GM19239 (cell line): Measurements from ENCODE around the gene RPL39L.

Source experiments
- DNase-seq: peaks from one replicate; pipeline ENCODE4 v3.0.0; 2011; ENCODE audit warnings: low spot score; ENCODE audit not compliant: insufficient read length
- FAIRE-seq: peaks from 2 replicates; lab custom pipeline; 2011; peaks lifted over from hg19 to GRCh38; lab: Jason Lieb, UNC

The RPL39L gene

GRCh38 chr3:187102073-187102634 lies 37.1 kb downstream of the RPL39L start:
- FAIRE-seq (no peak), DNase-seq (no peak)

- FAIRE-seq = peak; percentile 59
Measured at GRCh38 chr3:187101184-187102072, 37.9 kb downstream of the RPL39L start.

DNA sequence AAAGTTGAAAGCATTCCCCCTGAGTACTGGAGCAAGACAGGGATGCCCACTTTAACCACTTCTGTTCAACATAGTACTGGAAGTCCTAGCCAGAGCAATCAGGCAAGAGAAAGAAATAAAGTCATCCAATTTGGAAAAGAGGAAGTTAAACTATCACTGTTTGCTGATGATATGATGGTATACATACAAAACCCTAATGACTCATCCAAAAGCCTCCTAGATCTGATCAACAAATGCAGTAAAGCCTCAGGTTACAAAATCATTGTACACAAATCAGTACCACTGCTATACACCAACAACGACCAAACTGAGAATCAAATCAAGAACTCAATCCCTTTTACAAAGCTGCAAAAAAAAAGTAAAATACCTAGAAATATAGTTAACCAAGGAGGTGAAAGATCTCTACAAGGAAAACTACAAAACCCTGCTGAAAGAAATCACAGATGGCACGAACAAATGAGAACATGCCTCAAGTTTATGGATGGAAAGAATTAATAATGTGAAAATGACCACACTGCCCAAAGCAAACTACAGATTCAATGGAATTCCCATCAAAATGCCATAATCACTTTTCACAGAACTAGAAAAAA lies 40.3 kb downstream of the RPL39L start:
- no peak for DNase-seq
- no peak for FAIRE-seq

More at GRCh38 chr3:187101184-187102072, 37.9 kb downstream of the RPL39L start:
- DNase-seq = no peak

- DNase-seq (no peak), FAIRE-seq (no peak)
Measured at GRCh38 chr3:187093320-187093719, 46.0 kb downstream of the RPL39L start.

DNA sequence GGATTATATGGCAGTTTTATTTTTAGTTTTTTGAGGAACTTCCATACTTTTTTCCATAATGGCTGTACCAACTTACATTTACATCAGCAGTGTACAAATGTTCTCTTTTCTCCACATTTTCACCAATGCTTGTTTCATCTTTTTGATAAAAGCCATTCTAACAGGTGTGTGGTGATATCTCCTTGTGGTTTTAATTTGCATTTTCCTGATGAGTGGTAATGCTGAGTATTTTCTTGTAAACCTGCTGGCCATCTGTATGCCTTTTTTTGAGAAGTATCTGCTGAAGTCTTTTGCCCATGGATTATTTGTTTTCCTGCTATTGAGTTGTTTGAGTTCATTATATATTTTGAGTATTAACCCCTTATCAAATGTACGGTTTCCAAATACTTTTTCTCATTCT lies 50.6 kb downstream of the RPL39L start:
- DNase-seq (no peak), FAIRE-seq (no peak)

DNA sequence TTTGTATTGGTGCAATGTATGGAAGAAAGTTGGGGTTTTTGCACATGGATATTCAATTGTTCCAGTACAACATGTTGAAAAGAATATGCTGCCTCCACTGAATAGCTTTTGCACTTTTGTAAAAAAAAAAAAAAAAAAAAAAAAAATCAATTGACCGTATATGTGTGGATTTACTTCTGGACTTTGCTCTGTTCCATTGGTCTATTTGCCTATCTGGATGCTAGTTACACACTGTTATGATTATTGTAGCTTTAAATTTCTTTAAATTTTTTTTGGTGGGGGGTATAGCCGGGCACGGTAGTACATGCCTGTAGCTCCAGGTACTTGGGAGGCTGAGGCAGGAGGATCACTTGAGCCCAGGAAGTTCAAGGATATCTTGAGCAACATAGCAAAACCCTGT lies 52.5 kb downstream of the RPL39L start:
- DNase-seq (no peak), FAIRE-seq (no peak)

- DNase-seq = no peak
- FAIRE-seq = no peak
Measured at GRCh38 chr3:187085933-187086332, 53.4 kb downstream of the RPL39L start.

- FAIRE-seq (no peak), DNase-seq (no peak)
Measured at GRCh38 chr3:187085021-187085666, 54.2 kb downstream of the RPL39L start.

DNA sequence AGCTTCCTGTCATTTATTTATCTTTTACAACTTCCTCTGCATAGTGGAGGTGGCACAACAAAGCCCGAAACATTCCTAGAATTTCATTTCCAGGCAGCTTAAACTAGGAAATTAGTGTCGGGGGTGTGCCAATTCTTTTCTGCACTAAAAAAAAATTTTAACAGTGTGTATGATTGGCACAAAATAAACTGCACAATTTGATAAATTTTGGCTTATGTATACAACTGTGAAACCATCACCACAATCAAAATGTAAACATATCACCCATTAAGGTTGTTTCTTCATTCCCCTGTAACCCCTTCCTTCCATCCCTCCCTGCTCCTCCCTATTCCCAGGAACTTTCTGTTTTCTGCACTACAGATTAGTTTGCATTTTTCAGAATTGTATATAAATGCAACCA lies 54.7 kb downstream of the RPL39L start:
- FAIRE-seq (no peak), DNase-seq (no peak)

- DNase-seq = no peak
- no peak for FAIRE-seq
Measured at GRCh38 chr3:187084126-187084525, 55.2 kb downstream of the RPL39L start.

DNA sequence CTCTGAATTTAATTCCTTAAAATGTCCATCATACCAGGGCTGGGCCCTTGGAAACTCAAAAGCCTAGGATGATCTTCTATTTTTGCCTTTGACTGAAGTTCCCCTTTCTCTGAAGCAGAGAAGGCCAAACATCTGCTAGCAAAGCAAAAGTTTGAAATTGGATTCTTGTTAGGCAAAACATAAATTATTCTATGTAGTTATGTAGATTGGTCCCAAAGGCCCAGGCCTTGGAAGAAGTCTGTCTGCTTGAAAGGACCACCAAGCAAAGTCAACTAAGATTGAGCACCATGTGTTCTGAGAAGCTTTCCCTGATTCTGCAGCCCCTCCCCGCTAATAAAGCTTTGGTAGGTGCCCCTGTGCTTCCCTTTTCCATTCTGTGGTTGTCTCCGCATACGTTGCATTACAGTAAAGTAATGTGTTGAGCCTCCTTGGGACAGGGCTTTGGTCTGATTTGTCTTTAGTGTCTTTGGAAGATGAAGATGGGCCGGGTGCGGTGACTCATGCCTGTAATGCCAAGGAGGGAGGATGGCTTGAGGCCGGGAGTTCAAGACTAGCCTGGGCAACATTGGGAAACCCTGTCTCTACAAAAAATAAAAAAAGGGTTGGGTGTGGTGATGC lies 56.4 kb downstream of the RPL39L start:
- DNase-seq (no peak), FAIRE-seq (no peak)

DNA sequence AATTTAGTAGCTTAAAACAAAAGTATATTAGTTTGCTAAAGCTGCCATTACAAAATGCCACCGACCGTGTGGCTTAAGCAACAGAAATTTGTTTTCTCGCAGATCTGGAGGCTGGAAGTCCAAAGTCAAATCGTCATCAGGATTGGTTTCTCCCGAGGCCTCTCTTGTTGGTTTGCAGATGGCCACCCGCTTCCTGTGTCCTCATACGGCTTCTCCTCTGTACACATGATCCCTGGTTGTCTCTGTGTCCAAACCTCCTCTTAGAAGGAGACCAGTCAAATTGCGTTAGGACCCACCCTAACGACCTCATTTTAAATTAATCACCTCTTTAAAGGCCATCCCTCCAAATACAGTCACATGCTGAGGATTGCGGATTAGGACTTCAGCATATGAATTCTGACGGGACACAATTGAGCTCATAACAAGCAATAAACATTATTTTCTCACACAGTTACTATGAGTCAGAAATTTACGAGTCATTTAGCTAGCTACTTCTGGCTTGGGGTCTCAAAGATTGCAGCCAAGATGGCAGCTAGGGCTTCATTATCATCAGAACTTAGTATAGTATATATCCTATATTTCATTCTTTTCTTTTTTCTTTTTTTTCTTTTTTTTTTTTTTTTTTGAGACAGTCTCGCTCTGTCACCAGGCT lies 58.4 kb downstream of the RPL39L start:
- DNase-seq (no peak), FAIRE-seq (no peak)

- FAIRE-seq (no peak), DNase-seq (no peak)
Measured at GRCh38 chr3:187079090-187080022, 59.9 kb downstream of the RPL39L start.

DNA sequence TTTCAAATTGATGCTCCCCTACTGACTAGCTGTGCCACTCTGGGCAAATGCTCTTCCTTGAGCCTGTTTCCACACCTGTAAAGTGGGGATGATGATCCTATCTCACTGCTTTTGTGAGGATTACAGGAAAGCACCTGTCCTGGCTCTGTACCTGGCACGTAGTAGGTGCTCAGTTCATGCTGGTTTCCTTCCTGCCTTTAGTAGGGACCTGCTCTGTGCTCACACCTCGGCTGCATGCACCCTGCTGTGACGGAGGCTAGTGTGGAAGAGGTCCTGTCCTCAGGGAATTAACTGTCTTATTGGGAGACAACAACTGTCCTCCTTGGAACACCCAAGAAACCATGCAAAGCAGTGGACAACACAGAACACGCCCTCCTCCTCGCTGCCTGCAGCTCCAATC lies 61.8 kb downstream of the RPL39L start:
- peak; percentile 14 for FAIRE-seq
- no peak for DNase-seq

DNA sequence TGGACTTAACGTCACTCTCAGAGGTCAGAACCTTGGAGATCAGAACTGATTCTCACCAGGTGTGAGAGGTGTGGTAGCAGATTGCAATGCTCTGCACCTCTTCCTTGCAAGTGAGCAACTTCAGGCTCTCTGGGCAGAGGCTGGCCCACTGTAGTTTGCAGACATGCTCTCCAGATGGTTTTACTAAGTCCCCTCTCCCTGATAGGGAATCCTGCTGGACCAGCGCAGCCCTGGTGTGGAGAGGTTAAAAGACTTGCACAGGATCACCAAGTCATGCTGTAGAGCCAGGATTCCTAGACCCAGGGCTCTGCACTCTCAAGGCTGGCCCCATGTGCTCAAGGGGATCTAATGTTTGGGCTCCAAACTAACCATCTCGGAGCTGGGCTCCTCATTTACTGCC lies 62.2 kb downstream of the RPL39L start:
- FAIRE-seq (no peak), DNase-seq (no peak)

DNA sequence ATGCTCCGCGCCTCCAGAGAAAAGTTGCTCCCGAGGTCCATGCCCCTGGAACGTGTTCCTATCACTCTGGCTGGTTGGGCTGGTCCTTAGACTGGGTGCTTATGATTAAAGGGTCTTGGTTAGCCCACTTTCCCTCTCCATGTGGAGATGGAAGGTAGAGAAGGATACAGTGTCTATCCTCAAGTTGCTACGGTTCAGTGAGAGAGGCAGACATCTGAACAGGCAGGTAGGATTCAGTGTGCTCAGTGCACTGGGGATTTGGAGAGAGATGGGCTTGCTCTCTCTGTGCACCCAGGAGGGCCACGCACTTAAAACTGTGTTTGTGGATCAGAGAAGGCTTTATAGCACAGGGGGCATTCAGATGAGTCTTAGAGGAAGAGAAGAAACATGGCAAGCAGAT lies 63.0 kb downstream of the RPL39L start:
- no peak for DNase-seq
- FAIRE-seq = no peak

DNA sequence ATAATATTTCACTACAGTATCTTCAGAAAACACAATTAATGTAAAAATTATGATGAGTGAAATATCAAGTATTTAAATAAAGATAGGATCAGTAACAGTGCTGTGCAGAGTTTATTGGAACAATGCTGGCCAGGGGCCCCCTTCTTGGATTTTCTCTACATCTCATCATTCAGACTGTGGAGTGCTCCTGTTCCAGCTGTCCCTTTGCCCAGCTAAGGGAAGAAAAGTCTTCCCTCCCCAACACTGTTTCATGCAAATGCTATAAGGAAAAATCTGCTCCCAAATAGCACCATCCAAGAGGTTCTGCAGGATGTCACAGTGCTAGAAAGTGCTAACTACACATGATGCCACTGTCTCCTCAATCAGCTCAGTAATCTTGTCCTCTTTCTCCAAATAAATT lies 64.5 kb downstream of the RPL39L start:
- FAIRE-seq (no peak), DNase-seq (no peak)

- no peak for FAIRE-seq
- no peak for DNase-seq
Measured at GRCh38 chr3:187073581-187074098, 65.7 kb downstream of the RPL39L start.

- FAIRE-seq = no peak
- DNase-seq = no peak
Measured at GRCh38 chr3:187072511-187072910, 66.8 kb downstream of the RPL39L start.
